ENCODE measurements around the gene CCND1.

CCND1 gene

DNA sequence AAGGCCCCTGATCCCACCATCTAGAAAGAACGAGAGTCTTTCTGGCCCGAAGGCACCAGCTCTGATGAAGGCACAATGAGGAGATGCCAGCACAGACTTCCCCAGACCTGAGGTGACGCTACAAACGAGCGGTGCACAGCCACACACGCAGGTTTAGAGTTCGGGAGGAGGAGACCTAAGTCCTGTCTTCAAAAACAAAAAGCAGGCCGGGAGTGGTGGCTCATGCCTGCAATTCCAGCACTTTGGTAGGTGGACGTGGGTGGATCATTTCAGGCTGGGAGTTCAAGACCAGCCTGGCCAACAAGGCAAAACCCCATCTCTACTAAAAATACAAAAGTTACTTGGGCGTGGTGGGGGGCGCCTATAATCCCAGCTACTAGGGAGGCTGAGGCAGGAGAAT lies 24.7 kb downstream of the CCND1 start:
- TF ChIP-seq YY1 (IDR thresholded peaks at IDR 0.05; ENCODE audit: insufficient read depth, insufficient read length) (no peak), SUZ12 (IDR thresholded peaks at IDR 0.05; ENCODE audit: extremely low read depth, insufficient read depth, insufficient read length) (no peak), ZNF274 (IDR thresholded peaks at IDR 0.05; ENCODE audit: low read depth, low read length) (no peak)
- Histone ChIP-seq H3K9ac (ENCODE audit: insufficient read length, low read depth) (no peak overlapping the region), H3K9me3 (ENCODE audit: insufficient read depth, low read length) (no peaks in the 10 kb centered on the region), H3K4me1 (ENCODE audit: insufficient read depth, insufficient read length) (peaks cover 10% of the 10 kb centered on the region), H3K4me3 (ENCODE audit: insufficient read length, low read depth) (no peak overlapping the region), H3K36me3 (ENCODE audit: insufficient read depth, insufficient read length, low read length) (peaks cover 83% of the 10 kb centered on the region), H3K27me3 (ENCODE audit: insufficient read depth, insufficient read length) (no peaks in the 10 kb centered on the region)
- DNase-seq (ENCODE audit: low read depth, low spot score), result no peak

- TF ChIP-seq ZNF274 (IDR thresholded peaks at IDR 0.05; ENCODE audit: low read depth, low read length) (no peak), YY1 (IDR thresholded peaks at IDR 0.05; ENCODE audit: insufficient read depth, insufficient read length) (no peak), SUZ12 (IDR thresholded peaks at IDR 0.05; ENCODE audit: extremely low read depth, insufficient read depth, insufficient read length) (no peak)
- Histone ChIP-seq H3K36me3 (ENCODE audit: insufficient read depth, insufficient read length, low read length) (peaks cover 83% of the 10 kb centered on the region), H3K9ac (ENCODE audit: insufficient read length, low read depth) (no peak overlapping the region), H3K27me3 (ENCODE audit: insufficient read depth, insufficient read length) (no peaks in the 10 kb centered on the region), H3K9me3 (ENCODE audit: insufficient read depth, low read length) (no peaks in the 10 kb centered on the region), H3K4me1 (ENCODE audit: insufficient read depth, insufficient read length) (peaks cover 8% of the 10 kb centered on the region), H3K4me3 (ENCODE audit: insufficient read length, low read depth) (no peak overlapping the region)
- no peak for DNase-seq (ENCODE audit: low read depth, low spot score)
Observed at GRCh38 chr11:69666261-69666660, 25.3 kb downstream of the CCND1 start.

DNA sequence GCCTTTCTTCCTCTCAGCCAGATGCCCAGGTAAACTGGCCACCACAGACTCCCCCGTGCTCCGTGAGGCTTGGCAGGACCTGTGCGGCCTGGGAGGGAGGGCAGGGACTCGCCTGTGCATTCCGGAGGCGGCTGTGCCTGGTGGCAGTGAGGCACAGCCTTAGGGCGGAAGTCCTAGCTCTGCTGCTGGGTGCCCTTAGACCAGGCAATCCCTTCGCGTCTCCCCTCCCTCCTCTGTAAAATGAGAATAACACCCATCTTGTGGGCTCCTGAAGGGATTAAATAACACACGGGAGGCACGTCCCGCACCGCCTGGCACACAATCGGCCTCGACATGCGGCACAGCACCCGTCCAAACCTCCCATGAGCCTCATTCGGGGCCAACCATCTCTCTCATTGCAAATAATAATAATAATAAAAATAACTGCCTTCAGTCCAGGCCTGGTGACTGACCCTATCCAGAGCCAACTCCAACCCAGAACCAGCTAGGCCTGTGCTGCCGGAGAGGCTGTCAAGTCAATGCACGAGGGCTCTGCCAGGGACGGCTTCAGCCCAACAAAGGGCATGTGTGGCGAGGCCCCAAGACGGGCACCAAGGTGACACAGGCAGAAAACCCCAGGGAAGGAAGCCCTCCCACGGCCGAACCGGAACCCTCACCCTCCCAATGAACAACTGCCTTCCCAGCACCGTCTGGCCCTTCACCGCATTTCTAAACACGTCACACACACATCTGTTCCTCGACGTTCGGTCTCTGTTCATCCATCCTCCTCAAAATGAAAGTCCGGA lies 26.0 kb downstream of the CCND1 start:
- no peak overlapping the region for H3K9ac ChIP-seq (ENCODE audit: insufficient read length, low read depth)
- peaks cover 87% of the 10 kb centered on the region for H3K36me3 ChIP-seq (ENCODE audit: insufficient read depth, insufficient read length, low read length)
- no peak for DNase-seq (ENCODE audit: low read depth, low spot score)
- no peaks in the 10 kb centered on the region for H3K27me3 ChIP-seq (ENCODE audit: insufficient read depth, insufficient read length)
- H3K9me3 ChIP-seq (ENCODE audit: insufficient read depth, low read length), result no peaks in the 10 kb centered on the region
- TF ChIP-seq SUZ12 (IDR thresholded peaks at IDR 0.05; ENCODE audit: extremely low read depth, insufficient read depth, insufficient read length) (no peak), YY1 (IDR thresholded peaks at IDR 0.05; ENCODE audit: insufficient read depth, insufficient read length) (no peak), ZNF274 (IDR thresholded peaks at IDR 0.05; ENCODE audit: low read depth, low read length) (no peak)
- H3K4me1 ChIP-seq (ENCODE audit: insufficient read depth, insufficient read length), result peaks cover 8% of the 10 kb centered on the region
- no peak overlapping the region for H3K4me3 ChIP-seq (ENCODE audit: insufficient read length, low read depth)

DNA sequence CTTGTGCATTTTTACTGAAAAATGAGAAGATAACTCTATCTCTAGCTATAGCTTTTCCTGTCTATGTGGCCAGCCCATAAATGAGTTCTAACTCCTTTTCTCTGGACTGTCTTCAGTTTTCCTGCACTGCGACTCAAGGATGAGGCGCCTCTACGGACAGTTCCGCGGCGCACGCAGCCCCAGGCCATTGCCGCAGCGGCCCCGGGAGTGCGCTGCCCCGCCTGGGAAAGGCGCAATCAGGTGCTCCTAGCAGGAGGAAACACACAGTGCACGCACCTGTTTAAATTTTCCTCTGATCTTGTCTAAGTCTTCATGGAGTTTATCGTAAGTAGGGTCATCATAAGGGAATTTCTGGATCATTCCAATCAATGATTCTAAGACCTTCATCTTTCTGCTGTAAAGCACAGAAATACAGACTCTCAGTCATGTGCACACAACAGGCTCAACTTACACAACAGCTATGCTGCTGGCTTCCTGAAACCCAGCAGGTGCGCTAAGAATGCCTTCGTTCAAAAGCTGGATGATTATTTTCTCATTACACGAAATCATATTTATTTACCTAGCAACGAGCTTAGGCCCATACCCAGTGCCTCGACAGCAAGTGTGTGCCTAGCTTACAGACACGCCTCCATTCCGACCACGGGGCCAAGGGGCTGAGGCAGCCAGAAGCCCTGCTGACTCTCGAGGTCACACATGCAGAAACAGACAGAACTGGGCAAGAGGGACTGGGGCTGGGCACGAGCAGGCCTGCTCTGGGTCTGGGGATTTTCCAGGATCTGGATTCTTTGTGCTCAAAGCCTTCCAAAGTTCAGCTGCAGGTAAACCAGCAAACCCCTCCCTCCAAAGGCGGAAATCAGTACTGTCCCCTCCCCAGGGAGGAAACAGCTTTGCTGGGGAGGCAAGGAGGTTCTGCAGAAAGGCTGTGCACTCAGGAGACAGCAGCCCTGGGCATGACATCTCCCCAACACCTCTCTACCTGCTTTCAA lies 27.0 kb downstream of the CCND1 start:
- Histone ChIP-seq H3K9ac (ENCODE audit: insufficient read length, low read depth) (peak overlapping the region; percentile 32), H3K36me3 (ENCODE audit: insufficient read depth, insufficient read length, low read length) (peaks cover 89% of the 10 kb centered on the region), H3K4me1 (ENCODE audit: insufficient read depth, insufficient read length) (peaks cover 5% of the 10 kb centered on the region), H3K27me3 (ENCODE audit: insufficient read depth, insufficient read length) (no peaks in the 10 kb centered on the region), H3K9me3 (ENCODE audit: insufficient read depth, low read length) (no peaks in the 10 kb centered on the region), H3K4me3 (ENCODE audit: insufficient read length, low read depth) (no peak overlapping the region)
- no peak for TF ChIP-seq YY1 (IDR thresholded peaks at IDR 0.05; ENCODE audit: insufficient read depth, insufficient read length)
- no peak for TF ChIP-seq ZNF274 (IDR thresholded peaks at IDR 0.05; ENCODE audit: low read depth, low read length)
- TF ChIP-seq SUZ12 (IDR thresholded peaks at IDR 0.05; ENCODE audit: extremely low read depth, insufficient read depth, insufficient read length), result no peak
- DNase-seq (ENCODE audit: low read depth, low spot score), result no peak

- Histone ChIP-seq H3K9me3 (ENCODE audit: insufficient read depth, low read length) (no peaks in the 10 kb centered on the region), H3K9ac (ENCODE audit: insufficient read length, low read depth) (no peak overlapping the region), H3K4me1 (ENCODE audit: insufficient read depth, insufficient read length) (peaks cover 4% of the 10 kb centered on the region), H3K27me3 (ENCODE audit: insufficient read depth, insufficient read length) (no peaks in the 10 kb centered on the region), H3K36me3 (ENCODE audit: insufficient read depth, insufficient read length, low read length) (peaks cover 85% of the 10 kb centered on the region), H3K4me3 (ENCODE audit: insufficient read length, low read depth) (no peak overlapping the region)
- TF ChIP-seq SUZ12 (IDR thresholded peaks at IDR 0.05; ENCODE audit: extremely low read depth, insufficient read depth, insufficient read length) (no peak), ZNF274 (IDR thresholded peaks at IDR 0.05; ENCODE audit: low read depth, low read length) (no peak), YY1 (IDR thresholded peaks at IDR 0.05; ENCODE audit: insufficient read depth, insufficient read length) (no peak)
- DNase-seq (ENCODE audit: low read depth, low spot score), result no peak
Observed at GRCh38 chr11:69669486-69669885, 28.5 kb downstream of the CCND1 start.

GRCh38 chr11:69670158-69670845 lies 29.3 kb downstream of the CCND1 start:
- Histone ChIP-seq H3K27me3 (ENCODE audit: insufficient read depth, insufficient read length) (no peaks in the 10 kb centered on the region), H3K36me3 (ENCODE audit: insufficient read depth, insufficient read length, low read length) (peaks cover 77% of the 10 kb centered on the region), H3K4me1 (ENCODE audit: insufficient read depth, insufficient read length) (peaks cover 4% of the 10 kb centered on the region), H3K9ac (ENCODE audit: insufficient read length, low read depth) (peak overlapping the region; percentile 51), H3K9me3 (ENCODE audit: insufficient read depth, low read length) (no peaks in the 10 kb centered on the region), H3K4me3 (ENCODE audit: insufficient read length, low read depth) (no peak overlapping the region)
- DNase-seq (ENCODE audit: low read depth, low spot score), result peak; percentile 82
- TF ChIP-seq ZNF274 (IDR thresholded peaks at IDR 0.05; ENCODE audit: low read depth, low read length) (no peak), YY1 (IDR thresholded peaks at IDR 0.05; ENCODE audit: insufficient read depth, insufficient read length) (no peak), SUZ12 (IDR thresholded peaks at IDR 0.05; ENCODE audit: extremely low read depth, insufficient read depth, insufficient read length) (no peak)
